ENCODE data around the gene NHLRC2. TPM values are rescaled to one million over a fixed set of nuclear protein-coding genes. Genes with fewer than 3 reads are reported as not detected.

NHLRC2 gene
- total and polyA plus RNA-seq, 10 of the 15 experiments (the other 5 are each of a cell fraction or from before 2014, with no cell fraction given): 1.9 to 31.3 (median 15.9) TPM

DNA sequence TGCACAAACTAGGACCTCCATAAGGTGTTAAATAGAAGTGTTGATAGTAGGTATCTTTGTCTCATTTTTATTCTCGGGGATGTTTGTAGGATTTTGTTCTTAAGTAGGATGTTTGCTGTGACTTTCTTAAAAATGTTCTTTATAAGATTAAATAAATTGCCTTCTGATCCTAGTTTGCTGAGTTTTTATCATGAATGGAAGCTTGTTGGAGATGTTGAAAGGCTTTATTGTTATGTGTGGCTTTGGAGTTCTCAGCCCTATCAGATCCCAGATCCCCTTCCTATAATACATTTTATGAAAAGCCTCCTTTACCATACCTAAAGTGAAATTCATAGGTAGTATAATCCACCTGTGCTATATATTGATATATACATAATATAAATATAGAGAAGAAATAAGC lies 40.1 kb downstream of the NHLRC2 start:
- TF ChIP-seq CHD2 (IDR thresholded peaks at IDR 0.05; ENCODE audit: borderline replicate concordance, low read depth, low read length) (no peak), HDAC2 (IDR thresholded peaks at IDR 0.05) (no peak)
- TF ChIP-seq, protein P1, sequence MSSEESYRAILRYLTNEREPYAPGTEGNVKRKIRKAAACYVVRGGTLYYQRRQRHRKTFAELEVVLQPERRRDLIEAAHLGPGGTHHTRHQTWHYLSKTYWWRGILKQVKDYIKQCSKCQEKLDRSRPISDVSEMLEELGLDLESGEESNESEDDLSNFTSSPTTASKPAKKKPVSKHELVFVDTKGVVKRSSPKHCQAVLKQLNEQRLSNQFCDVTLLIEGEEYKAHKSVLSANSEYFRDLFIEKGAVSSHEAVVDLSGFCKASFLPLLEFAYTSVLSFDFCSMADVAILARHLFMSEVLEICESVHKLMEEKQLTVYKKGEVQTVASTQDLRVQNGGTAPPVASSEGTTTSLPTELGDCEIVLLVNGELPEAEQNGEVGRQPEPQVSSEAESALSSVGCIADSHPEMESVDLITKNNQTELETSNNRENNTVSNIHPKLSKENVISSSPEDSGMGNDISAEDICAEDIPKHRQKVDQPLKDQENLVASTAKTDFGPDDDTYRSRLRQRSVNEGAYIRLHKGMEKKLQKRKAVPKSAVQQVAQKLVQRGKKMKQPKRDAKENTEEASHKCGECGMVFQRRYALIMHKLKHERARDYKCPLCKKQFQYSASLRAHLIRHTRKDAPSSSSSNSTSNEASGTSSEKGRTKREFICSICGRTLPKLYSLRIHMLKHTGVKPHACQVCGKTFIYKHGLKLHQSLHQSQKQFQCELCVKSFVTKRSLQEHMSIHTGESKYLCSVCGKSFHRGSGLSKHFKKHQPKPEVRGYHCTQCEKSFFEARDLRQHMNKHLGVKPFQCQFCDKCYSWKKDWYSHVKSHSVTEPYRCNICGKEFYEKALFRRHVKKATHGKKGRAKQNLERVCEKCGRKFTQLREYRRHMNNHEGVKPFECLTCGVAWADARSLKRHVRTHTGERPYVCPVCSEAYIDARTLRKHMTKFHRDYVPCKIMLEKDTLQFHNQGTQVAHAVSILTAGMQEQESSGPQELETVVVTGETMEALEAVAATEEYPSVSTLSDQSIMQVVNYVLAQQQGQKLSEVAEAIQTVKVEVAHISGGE (CRISPR knock-in tag; IDR thresholded peaks at IDR 0.05): no peak
- Histone ChIP-seq H3K36me3 (ENCODE audit: control insufficient read depth in 2 of 2, insufficient read depth in 2 of 2, low read length in 1 of 2) (peaks cover 2 to 14% of the 10 kb centered on the region in 2 experiments; a peak in 3 of 4 replicates), H3K9ac (ENCODE audit: control insufficient read depth, insufficient read depth, low read length) (no peak overlapping the region), H3K4me3 (no peak overlapping the region), H3K27ac (ENCODE audit: control insufficient read depth, insufficient read depth) (no peak overlapping the region), H4K20me1 (ENCODE audit: control insufficient read depth, insufficient read depth) (no peaks in the 10 kb centered on the region), H2AFZ (ENCODE audit: control insufficient read depth, low read depth, low read length) (no peak overlapping the region), H3K4me1 (ENCODE audit: control insufficient read depth, insufficient read depth, low read length) (no peaks in the 10 kb centered on the region), H3K27me3 (replicated peaks in 1 of 2; ENCODE audit: control insufficient read depth in 2 of 2, insufficient read depth in 2 of 2, low read length in 1 of 2) (no peaks in the 10 kb centered on the region), H3K4me2 (ENCODE audit: control insufficient read depth, insufficient read depth) (no peak overlapping the region), H3K9me3 (replicated peaks; ENCODE audit: control insufficient read depth, insufficient read depth, low read length) (no peaks in the 10 kb centered on the region), H3K79me2 (ENCODE audit: control insufficient read depth, insufficient read depth, low read length) (no peaks in the 10 kb centered on the region)
- intact Hi-C loops (cut with micrococcal nuclease; ENCODE audit: unreplicated experiment) (no loop called here), in situ Hi-C loops (cut with MboI) (no loop called here)
- no peak for ATAC-seq
- ChIA-PET POLR2A (no interaction called here), RAD21 (ENCODE audit: unreplicated experiment) (interaction anchor here (1.0 kb wide), 1 partner anchor 22 kb away, joined by 3 read pairs; no protein-coding TSS in a partner anchor), SMC1A (ENCODE audit: uncharacterized antibody, unreplicated experiment) (interaction anchor here (1.1 to 1.3 kb wide), 7 partner anchors 8 to 88 kb away, joined by 3 to 5 read pairs (median 4); no protein-coding TSS in a partner anchor), CTCF (interaction anchor here (0.6 to 3.0 kb wide), 3 partner anchors 66 to 105 kb away, joined by 3 to 11 read pairs (median 3); no protein-coding TSS in a partner anchor)
- no TSS peak for BruUV-seq (replicated peaks)
- 95% methylated on average over 1 of the region's 1 CpG for WGBS (ENCODE audit: insufficient coverage, insufficient replicate concordance, low lambda C conversion rate, missing lambda C conversion rate)
- no peak for FAIRE-seq
- DNase-seq (ENCODE audit: low read depth, low spot score): no peak

DNA sequence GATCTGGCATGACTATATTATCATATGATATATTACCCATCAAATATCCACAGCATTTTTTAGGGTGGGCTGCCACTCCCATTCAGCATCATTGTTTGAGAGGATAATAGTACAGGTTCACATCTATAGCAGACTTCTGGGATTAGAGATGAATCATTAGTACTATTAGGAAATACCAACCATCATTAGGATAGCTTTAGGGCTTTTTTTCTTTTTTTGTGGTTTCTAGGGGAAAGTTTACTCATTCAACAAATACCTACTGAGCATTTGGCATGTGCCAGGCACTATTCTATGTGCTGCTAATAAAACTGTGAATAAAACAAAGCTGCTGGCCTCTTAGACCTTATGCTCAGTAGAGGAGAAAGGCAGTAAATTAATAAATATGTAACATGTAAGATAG lies 40.6 kb downstream of the NHLRC2 start:
- H3K27ac ChIP-seq (ENCODE audit: control insufficient read depth, insufficient read depth): no peak overlapping the region
- H3K27me3 ChIP-seq (replicated peaks in 1 of 2; ENCODE audit: control insufficient read depth in 2 of 2, insufficient read depth in 2 of 2, low read length in 1 of 2): no peaks in the 10 kb centered on the region
- intact Hi-C loops (cut with micrococcal nuclease; ENCODE audit: unreplicated experiment) (no loop called here), in situ Hi-C loops (cut with MboI) (no loop called here)
- no peaks in the 10 kb centered on the region for H3K4me1 ChIP-seq (ENCODE audit: control insufficient read depth, insufficient read depth, low read length)
- TF ChIP-seq, protein P2, sequence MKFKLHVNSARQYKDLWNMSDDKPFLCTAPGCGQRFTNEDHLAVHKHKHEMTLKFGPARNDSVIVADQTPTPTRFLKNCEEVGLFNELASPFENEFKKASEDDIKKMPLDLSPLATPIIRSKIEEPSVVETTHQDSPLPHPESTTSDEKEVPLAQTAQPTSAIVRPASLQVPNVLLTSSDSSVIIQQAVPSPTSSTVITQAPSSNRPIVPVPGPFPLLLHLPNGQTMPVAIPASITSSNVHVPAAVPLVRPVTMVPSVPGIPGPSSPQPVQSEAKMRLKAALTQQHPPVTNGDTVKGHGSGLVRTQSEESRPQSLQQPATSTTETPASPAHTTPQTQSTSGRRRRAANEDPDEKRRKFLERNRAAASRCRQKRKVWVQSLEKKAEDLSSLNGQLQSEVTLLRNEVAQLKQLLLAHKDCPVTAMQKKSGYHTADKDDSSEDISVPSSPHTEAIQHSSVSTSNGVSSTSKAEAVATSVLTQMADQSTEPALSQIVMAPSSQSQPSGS (IDR thresholded peaks at IDR 0.05; ENCODE audit: low read length): no peak
- TF ChIP-seq, protein P3, sequence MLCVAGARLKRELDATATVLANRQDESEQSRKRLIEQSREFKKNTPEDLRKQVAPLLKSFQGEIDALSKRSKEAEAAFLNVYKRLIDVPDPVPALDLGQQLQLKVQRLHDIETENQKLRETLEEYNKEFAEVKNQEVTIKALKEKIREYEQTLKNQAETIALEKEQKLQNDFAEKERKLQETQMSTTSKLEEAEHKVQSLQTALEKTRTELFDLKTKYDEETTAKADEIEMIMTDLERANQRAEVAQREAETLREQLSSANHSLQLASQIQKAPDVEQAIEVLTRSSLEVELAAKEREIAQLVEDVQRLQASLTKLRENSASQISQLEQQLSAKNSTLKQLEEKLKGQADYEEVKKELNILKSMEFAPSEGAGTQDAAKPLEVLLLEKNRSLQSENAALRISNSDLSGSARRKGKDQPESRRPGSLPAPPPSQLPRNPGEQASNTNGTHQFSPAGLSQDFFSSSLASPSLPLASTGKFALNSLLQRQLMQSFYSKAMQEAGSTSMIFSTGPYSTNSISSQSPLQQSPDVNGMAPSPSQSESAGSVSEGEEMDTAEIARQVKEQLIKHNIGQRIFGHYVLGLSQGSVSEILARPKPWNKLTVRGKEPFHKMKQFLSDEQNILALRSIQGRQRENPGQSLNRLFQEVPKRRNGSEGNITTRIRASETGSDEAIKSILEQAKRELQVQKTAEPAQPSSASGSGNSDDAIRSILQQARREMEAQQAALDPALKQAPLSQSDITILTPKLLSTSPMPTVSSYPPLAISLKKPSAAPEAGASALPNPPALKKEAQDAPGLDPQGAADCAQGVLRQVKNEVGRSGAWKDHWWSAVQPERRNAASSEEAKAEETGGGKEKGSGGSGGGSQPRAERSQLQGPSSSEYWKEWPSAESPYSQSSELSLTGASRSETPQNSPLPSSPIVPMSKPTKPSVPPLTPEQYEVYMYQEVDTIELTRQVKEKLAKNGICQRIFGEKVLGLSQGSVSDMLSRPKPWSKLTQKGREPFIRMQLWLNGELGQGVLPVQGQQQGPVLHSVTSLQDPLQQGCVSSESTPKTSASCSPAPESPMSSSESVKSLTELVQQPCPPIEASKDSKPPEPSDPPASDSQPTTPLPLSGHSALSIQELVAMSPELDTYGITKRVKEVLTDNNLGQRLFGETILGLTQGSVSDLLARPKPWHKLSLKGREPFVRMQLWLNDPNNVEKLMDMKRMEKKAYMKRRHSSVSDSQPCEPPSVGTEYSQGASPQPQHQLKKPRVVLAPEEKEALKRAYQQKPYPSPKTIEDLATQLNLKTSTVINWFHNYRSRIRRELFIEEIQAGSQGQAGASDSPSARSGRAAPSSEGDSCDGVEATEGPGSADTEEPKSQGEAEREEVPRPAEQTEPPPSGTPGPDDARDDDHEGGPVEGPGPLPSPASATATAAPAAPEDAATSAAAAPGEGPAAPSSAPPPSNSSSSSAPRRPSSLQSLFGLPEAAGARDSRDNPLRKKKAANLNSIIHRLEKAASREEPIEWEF (IDR thresholded peaks at IDR 0.05; ENCODE audit: insufficient replicate concordance, low read depth, low read length): no peak
- TF ChIP-seq PAX8 (IDR thresholded peaks at IDR 0.05): no peak
- no peak for TF ChIP-seq IKZF1 (conservative IDR thresholded peaks at IDR 0.05)
- no peak overlapping the region for H3K4me2 ChIP-seq (ENCODE audit: control insufficient read depth, insufficient read depth)
- ChIA-PET SMC1A (ENCODE audit: uncharacterized antibody, unreplicated experiment) (interaction anchor here (0.9 to 1.3 kb wide), 8 partner anchors 9 to 206 kb away, joined by 3 to 6 read pairs (median 4); no protein-coding TSS in a partner anchor), RAD21 (ENCODE audit: unreplicated experiment) (interaction anchor here (0.8 to 1.0 kb wide), 2 partner anchors 23 to 194 kb away, joined by 3 read pairs; no protein-coding TSS in a partner anchor), CTCF (interaction anchor here (1.2 kb wide), 1 partner anchor 66 kb away, joined by 3 read pairs; no protein-coding TSS in a partner anchor), POLR2A (no interaction called here)
- no TSS peak for BruUV-seq (replicated peaks)
- no peak overlapping the region for H3K9ac ChIP-seq (ENCODE audit: control insufficient read depth, insufficient read depth, low read length)
- peaks cover 2 to 13% of the 10 kb centered on the region in 2 experiments; a peak in 3 of 4 replicates for H3K36me3 ChIP-seq (ENCODE audit: control insufficient read depth in 2 of 2, insufficient read depth in 2 of 2, low read length in 1 of 2)
- ATAC-seq (peak; percentile 21; the same call in 2 of the 3 replicates), DNase-seq (ENCODE audit: low read depth, low spot score) (no peak), FAIRE-seq (no peak)
- no peaks in the 10 kb centered on the region for H3K9me3 ChIP-seq (replicated peaks; ENCODE audit: control insufficient read depth, insufficient read depth, low read length)
- no peak overlapping the region for H3K4me3 ChIP-seq
- no peaks in the 10 kb centered on the region for H4K20me1 ChIP-seq (ENCODE audit: control insufficient read depth, insufficient read depth)
- H2AFZ ChIP-seq (ENCODE audit: control insufficient read depth, low read depth, low read length): no peak overlapping the region
- H3K79me2 ChIP-seq (ENCODE audit: control insufficient read depth, insufficient read depth, low read length): no peaks in the 10 kb centered on the region
